ENCODE measurements around the gene CCDC69.
A peak's percentile ranks its signal among the peaks of the same experiment; 100 is the strongest.

The CCDC69 gene

GRCh38 chr5:151168602-151169344 lies 55.1 kb downstream of the CCDC69 start:
- FAIRE-seq (no peak), DNase-seq (ENCODE audit: low spot score) (no peak)

DNA sequence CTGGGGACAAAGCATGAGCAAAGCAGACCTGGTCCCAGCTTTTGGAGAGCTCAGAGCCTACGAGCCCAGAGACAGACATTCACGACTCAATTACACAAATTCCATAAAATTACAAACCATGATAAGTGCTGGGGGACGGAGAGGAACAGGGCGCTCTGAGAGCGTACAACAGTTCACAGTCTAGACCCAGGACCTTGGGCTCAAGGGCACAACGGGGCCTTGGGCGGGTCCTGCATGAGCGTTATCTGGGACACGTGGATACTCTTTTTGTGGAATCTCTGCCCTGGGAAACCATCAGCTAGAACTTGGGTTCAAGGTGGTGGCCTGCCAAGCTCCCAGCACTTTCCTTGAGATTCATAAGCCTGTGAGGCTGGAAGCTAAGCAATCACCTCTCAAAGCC lies 56.9 kb downstream of the CCDC69 start:
- no peak for FAIRE-seq
- DNase-seq (ENCODE audit: low spot score) = no peak

- DNase-seq (ENCODE audit: low spot score) = peak; percentile 56
- peak; percentile 45 for FAIRE-seq
Observed at GRCh38 chr5:151164687-151165392, 59.1 kb downstream of the CCDC69 start.

- FAIRE-seq (no peak), DNase-seq (ENCODE audit: low spot score) (no peak)
Observed at GRCh38 chr5:151162776-151163175, 61.1 kb downstream of the CCDC69 start.

DNA sequence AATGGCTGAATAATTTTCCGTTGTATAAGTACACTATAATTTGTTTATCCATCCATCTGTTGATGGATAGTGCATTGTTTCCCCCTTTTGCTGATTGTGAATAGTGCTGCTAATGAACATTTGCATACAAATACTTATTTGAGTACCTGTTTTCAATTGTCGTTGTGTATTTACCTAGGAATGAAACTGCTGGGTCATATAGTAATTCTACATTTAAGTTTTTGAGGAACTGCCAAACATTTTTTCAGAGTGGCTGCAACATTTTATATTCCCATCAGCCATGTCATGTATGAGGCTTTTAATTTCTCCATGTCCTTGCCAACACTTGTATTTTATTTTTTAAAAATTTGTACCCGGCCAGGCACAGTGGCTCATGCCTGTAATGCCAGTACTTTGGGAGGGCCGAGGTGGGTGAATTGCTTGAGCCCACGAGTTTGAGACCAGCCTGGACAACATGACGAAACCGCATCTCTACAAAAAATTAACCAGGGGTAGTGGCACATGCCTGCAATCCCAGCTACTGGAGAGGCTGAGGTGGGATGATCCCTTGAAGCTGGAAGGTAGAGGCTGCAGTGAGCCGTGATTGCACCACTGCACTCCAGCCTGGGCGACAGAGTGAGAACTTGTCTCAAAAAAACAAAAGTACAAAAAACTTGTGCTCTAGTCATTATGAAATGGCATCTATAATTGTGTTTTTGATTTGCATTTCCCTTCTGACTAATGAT lies 64.1 kb downstream of the CCDC69 start:
- no peak for DNase-seq (ENCODE audit: low spot score)
- FAIRE-seq = no peak

GRCh38 chr5:151158287-151158661 lies 65.6 kb downstream of the CCDC69 start:
- DNase-seq (ENCODE audit: low spot score) = peak; percentile 37
- no peak for FAIRE-seq

DNA sequence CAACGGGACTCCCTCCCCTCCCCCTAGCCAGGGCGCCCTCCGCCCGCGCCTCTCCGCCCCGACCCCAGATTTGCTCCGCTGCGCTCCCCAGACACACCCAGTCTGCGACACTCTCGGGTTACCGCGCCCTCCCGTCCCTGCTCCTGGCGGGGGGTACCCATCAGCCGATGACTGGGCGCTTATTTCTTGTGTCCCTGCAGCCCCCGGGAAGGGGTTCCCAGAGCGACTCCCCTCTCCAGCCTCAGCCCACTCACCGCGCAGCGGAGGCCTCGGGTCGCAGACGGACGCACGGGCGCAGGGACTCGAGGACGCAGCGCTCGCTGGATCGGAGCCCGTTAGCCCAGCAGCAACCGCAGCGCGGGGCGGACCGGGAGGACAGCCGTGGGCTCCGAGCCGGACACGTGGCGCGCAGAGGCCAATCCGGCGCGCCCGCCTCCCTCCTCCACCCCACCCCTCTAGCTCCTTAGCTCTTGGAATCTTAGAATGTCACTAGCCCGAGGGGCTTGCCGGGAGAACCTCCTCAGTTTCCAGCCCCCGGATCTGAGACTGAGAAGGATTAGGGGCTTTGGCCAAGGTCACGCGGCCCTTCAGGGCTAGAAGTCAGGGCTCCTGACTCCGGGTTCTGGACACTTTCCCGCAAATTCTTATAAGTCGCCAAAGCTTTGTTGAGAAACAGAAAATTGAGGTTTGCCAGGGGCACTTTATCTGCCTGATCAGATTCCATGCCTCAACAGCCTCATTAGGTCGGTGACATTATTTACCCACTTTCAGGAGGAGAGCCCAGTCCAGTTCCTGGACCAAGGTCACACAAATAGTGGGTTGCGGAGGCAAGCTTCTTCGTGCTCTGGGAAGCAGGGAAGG lies 66.2 kb downstream of the CCDC69 start, which contains the start of gene ANXA6:
Gene ANXA6 (minus strand): TSS at position 354 of the 861 bp plus-strand sequence. CDS start 9,878 bp downstream, outside the sequence.
- DNase-seq (ENCODE audit: low spot score) = peak; percentile 59

DNA sequence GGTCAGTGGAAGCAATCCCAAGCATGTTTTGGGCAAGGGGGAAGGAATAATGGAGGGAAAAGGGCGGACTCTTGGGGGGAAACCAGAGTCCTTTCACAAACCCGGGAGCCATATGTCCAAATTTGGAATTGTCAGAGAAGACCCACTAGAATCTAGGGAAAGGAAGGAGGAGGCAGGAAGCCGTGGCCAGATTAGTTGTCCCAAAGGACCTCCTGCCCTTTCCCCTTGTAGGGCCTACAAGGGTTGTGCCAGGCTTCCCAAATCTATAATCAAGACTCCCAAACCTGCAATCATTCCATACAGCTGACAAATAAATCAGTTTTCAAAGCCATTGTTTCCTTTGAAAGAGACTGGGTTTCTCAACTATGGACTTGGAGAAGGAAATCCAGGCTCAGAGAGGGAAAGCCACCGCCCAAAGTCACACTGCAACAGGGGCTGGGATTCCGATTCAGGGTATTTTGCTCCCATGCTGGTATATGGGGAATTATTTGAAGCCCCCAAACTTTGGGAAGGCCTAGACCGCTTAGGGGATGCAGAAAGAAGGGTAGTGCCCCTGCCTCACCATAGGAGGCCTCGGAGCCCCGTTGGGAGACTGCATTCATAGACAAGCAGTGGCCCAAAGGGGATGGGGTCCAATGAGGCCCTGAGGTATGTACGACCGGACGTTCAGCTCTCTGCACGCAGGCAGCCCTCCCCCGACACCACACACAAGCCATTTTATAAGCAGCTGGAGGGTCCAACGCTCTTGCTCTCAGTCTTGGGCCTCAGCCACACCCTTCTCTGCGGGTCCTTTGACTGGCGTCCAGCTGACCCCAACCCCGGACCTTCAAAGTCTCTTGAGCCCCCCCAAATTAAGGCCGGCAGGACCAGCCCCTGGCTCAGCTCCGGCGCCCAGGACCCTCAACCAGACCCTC lies 67.1 kb downstream of the CCDC69 start:
- DNase-seq (ENCODE audit: low spot score) (no peak), FAIRE-seq (no peak)

More for the DNA sequence above, 66.2 kb downstream of the CCDC69 start, which contains the start of gene ANXA6:
- no peak for FAIRE-seq

- DNase-seq (ENCODE audit: low spot score) = peak; percentile 45
- FAIRE-seq = no peak
Observed at GRCh38 chr5:151155775-151156506, 68.0 kb downstream of the CCDC69 start.

DNA sequence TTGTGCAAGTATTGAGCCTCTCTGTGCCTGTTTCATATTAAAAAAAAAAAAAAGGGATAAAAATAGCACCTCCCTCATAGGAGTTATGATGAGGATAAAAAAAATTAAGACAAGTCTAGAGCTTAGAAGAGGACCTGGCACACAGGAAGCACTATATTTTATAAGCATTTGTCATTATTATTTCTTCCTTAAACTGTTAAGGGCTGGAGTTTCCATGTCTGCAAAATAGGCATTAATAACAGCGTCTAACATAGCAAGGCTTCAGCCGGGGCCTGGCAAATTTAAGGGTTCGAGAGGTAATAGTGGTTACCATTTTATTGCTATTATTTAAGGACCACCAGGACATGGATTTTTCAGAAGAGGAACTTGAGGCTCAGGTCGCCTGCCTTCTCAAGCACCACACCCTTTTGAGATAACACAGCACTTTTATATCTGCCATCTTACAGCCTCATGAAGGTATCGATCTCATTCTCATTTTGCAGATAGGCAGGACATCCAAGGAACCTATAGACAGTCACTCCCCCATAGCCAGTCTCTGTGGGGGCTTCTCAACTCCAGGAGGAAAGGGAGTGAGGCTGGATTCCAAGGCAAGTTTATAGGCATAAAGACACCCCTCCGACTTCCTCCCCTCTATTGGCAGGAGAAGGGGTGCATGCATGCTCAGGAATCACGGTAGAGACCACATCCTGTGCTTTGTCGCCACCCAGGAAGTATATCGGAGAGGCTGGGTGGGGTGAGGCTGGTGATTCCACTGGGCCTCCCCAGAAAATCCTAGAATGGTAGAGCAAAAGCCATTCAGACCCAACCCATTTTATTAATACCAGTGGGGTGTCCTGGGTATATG lies 68.7 kb downstream of the CCDC69 start:
- DNase-seq (ENCODE audit: low spot score) = no peak
- no peak for FAIRE-seq

DNA sequence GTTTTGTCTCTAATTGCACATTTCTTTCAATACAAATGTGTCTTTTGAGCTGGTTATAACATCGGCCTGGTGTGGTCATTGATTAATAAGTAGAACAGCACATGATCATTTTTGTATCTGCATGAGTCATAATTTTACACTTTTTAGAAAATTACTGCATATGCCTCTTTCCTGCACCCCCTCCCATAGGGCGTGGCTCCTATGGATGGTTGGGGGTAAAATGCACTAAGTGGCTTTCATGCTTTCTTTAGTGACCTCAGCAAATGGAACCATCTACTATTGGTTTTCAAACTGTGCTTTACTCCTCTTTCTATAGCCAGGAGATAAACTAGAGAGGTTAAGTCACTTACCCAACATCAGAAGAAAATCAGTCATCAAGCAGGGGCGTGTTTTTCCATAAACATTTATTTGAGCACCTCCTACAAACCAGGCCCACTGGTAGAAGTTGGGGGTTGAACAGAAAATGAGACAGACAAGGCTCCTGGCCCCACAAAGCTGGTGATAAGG lies 70.1 kb downstream of the CCDC69 start:
- FAIRE-seq (no peak), DNase-seq (ENCODE audit: low spot score) (no peak)

DNA sequence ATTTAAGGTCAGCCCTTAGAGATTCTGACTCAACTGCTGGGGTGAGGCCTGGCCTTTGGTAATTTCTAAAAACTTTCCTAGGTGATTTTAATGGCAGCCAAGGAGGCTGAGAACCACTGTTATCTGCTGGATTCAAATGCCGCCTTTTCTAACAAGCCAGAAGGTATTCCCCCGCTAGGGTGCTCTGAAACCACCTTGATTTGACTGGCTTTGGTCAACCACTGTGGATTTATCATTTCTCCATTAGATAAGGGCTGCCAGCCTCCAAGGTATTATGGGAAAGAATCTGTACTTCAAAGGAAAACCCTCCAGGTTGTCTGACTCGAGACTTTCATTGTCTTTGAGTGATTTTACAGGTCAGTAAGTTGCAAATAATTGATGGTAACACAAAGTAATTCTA lies 70.6 kb downstream of the CCDC69 start:
- no peak for FAIRE-seq

GRCh38 chr5:151151793-151152192 lies 72.1 kb downstream of the CCDC69 start:
- DNase-seq (ENCODE audit: low spot score) (no peak), FAIRE-seq (no peak)

More for the DNA sequence above, 70.6 kb downstream of the CCDC69 start:
- no peak for DNase-seq (ENCODE audit: low spot score)

DNA sequence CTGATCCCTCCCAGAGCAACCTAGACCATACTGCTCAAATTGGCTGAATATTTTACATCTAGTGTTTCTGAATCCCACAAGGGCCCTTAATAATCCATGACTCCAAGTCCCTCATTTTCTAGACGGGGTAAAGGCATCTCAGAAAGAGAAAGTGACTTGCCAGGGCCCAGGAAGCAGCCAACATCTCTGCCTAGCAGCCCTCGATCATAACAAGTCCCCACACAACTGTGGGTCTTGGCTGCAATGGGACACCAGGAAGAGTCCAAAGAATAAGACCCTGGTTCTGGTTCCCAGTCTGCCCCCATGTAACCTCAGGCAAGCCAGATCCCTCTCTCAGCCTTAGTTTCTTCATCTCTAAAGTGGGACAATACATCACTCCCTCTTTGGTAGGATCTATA lies 72.6 kb downstream of the CCDC69 start:
- no peak for DNase-seq (ENCODE audit: low spot score)
- no peak for FAIRE-seq

- no peak for DNase-seq (ENCODE audit: low spot score)
Observed at GRCh38 chr5:151150471-151151262, 73.2 kb downstream of the CCDC69 start.

GRCh38 chr5:151148583-151148982 lies 75.3 kb downstream of the CCDC69 start:
- FAIRE-seq (no peak), DNase-seq (ENCODE audit: low spot score) (no peak)

More at GRCh38 chr5:151150471-151151262, 73.2 kb downstream of the CCDC69 start:
- FAIRE-seq = no peak

DNA sequence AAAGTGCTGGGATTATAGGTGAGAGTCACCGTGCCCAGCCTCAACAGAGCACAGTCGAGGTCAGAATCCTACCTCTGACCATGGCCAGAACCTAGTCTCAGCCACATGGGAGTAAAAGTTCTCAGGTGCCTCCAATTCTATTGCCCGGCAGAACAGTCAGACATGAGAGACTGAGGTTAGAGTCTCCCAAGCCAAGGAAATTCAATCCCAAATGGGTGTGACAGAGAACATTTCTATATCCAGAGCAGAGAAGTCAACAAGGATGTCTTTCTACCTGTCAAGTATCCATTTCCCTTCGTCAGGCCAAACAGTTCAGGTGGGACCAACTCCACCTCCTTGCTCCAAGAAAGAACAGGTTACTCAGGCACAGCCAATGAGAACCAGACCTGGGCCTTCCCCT lies 76.9 kb downstream of the CCDC69 start:
- no peak for DNase-seq (ENCODE audit: low spot score)
- no peak for FAIRE-seq

All from RCC 7860 (cell line).